GM21786 (cell line): ENCODE measurements around the gene TNNC1.

Source experiments
- ATAC-seq: cut with Tn5 transposase; IDR thresholded peaks from one replicate; pipeline ENCODE4 v1.9.1; 2021; ENCODE audit not compliant: unreplicated experiment

Gene TNNC1

DNA sequence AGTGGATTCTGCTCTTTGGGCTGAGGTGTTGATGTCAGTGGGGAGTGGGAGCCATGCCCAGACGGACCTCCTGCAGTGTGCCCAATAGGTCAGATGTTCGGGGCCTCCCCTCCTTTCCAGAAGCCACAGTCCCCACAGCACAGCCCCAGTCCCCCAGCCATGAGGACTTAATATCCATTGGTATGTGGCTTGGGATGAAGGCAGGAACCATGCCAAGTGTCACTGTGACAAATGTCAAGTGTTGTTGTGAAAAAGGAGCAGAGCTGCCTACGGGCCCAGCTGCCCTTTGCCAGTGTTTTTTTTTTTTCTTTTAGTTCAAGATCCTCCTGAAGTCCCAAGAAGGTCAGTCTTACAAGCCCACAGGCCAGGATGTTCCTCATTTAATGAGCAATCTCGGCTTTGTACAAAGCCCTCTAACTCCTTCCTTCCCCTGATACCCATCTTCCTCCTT lies 21.1 kb downstream of the TNNC1 start:
- ATAC-seq = no peak

DNA sequence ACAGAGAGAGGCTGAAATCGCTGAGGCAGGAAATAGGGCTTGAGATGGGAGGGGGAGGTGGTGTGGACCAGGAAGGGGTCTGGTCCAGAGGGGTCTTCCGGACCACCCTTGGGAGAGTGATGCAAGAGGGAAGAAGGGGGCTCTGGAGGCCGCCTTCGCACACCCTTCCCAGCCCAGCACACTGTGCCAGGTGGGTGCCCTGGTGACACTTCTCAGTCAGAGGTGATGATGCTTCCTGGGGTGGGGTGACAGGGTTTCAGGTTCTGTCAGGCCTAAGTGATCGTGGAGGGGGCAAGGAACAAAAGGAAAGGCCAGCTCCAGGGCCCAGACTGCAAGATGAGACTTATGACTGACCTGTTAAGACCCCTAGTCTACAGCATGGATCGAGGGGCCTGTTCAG lies 21.6 kb downstream of the TNNC1 start:
- no peak for ATAC-seq

DNA sequence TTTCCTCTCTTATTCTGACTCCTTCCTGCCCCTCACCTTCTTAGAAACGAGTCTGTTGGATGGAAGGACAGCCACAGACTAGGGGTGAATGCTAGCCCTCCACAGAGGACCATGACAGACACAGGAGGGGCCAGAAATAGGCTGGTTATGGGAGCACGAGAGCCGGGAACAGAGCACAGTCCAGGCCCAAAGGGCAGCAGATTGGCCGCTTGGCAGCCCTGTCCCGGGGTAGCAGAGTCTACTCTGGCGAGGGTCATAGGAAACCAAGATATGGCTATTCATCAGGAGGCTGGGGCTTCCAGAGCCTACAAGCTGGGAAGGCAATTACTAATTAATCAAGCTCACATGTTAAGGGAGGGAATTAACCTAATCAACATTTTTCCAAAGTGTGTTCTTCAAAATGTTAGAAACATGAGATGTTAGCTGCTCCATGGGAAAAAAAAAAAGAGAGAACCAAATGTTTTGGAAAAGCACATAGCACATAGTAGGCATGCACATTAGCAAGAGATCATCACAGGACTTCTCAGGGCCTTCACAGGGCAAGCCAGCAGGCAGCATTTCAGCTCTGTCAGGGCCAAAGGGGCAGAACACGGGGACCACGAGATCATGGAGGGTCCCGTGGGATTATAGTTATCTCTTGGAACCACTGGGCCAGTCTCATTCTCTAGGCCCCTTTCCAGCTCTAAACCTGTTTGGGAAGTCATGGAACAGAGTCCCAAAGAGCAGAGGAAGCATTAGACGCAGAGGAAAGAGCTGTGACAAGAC lies 22.2 kb downstream of the TNNC1 start:
- no peak for ATAC-seq

DNA sequence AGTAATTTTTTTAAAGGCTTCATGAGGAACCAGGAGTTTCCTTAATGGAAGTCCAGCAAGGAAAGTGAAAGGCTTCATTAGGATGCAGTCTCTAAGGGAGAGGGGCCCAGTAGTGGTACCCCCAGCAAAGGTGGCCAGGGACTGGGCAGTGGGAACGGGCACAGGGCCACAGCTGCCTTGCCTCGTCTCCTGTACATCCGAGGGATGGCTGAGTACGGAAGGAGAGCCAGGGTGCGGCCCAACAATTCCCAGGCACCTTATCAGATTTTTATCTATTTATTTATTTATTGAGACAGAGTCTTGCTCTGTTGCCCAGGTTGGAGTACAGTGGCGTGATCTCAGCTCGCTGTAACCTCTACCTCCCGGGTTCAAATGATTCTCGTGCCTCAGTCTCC lies 23.4 kb downstream of the TNNC1 start:
- no peak for ATAC-seq

DNA sequence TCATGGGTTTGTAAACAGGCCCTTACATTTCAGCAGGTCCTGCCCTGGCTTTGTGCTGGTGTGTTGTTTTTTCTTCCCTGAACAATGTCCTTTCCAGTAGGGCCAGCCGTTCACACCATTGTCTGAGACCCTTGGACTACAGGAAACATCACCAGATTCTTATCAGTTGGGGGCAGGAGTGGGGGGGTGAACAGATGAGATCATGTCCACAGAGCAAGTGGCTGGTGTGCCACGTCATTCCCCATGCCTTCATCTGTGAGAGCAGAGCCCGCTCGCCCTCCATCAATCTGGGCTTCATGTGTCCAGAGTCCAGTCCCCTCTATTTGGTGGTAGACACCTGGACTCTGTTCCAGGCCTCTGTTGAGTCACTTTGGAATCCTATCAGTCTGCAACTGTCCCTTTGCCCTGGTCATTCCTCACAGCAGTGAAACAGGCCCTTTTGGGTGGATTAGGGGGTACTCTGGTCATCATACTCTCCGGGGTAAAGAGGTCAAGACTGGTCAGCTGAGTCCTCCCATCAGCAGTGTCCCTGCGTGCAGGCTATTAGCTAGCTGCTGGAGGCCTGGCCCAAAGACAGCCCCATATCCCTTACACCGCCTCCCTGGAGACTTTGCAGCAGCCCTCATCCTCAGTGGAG lies 23.9 kb downstream of the TNNC1 start:
- no peak for ATAC-seq

DNA sequence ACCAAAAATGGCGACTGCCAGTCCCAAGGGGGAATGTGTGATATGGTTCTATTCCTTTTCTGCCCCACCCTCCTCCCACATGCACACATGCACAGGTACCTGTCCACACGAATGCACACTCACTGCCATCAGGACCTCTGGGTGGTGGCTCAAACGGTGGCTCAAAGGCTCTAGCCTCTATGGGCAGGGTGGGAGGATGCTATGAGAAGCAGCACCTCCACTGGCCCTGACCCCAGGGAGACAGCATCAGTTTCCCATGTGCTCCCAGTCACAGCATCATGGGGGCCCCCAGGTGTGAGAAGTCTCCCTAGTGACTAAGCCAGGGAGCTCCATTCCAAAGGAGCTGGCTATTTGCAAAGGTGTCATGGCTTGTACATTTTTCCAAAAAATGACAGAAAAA lies 24.8 kb downstream of the TNNC1 start:
- no peak for ATAC-seq

DNA sequence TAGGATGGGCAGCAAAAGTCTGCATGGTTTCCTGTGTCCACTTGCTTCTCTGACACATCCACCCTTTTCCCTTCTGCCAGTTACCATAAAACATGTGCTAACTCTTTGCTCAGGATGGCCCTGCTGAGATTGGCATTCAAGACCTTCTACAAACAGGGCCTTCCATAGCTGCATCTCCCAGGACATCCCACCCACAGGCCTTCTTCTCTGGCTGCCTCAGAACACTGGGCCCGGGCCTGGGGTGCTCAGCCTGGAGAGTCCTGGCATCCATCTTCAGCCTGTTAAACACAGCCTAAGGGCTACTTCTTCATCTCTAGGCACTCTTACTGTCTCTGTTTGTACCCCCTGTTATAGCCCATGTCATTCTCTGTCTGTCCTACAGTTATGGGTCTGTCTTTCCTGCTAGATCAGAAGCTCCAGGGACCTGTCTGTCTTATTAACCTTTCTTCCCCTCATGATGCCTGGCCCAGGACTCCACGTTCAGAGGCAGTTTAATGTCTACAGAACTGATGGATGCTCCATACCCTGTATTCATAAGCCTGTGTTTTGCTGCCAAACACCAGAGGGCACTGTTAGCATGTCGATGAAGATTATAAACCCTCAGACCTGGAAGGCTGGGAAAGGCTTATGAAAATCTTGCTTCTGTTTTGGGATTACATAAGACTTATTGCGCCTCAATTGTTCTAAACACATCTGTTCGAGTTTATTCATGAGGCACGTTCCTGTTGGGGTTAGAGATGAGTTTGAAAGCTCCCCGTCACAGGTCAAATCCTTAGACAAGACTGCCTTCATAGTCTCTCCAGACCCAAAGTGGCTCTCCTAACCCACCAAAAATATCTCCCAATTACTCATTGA lies 25.5 kb downstream of the TNNC1 start:
- ATAC-seq = no peak

DNA sequence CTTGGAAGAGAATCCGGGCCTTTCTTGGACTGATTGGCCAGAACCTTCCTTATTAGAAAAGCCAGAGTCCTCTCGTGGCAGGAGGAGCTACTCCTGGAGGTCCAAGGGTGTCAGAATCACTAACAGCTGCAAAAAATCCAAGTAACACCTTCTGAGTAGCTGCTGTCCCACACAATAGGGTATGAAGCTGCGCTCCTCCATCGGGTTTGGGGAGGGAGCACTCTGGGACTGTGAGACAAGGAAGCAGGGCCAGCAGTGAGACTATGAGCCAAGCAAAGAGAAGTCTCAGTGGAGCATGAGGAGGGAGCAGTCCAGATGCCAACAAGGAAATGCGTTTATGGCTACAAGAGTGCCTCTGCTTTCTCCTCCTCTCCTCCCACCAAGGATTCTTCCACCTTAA lies 30.7 kb downstream of the TNNC1 start:
- ATAC-seq = no peak

DNA sequence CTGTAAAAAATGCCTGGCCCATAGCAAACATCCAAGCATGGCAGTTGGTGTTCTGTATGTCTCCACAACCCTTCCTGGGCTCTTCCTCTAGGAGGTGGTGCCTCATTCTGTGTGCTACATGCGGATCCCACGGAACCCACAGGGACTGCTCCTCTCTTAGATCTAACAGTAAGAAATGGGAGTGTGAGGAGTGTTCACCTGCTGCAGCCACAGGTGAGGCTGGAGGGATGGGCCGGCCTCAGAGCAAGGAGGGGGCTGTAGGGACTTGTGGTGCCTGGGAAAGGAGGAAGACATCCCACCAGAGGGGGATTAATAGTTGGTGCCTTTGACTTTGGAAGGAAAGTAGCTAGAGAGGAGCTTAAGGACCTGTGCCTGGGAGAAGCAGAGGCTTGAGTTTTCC lies 31.2 kb downstream of the TNNC1 start:
- no peak for ATAC-seq

DNA sequence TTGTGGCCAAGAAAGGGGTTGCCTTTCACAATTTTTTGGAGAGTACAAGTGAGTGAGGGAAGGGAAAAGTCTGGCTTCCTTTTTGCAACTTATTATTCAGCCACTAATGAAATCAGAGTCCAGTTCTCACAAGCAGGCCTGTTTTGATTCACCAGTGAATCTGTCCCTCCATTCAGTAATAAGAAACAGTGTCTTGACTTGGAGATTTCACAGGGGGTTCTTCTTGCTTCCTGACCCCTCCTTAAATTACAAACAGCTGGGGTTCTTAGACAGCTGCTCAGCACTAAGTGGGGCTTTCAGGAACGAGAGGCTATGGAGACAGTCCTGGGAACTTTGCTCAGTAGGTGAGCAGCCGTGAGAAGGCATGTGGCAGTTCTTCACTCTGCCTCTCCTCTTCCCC lies 33.5 kb downstream of the TNNC1 start:
- no peak for ATAC-seq

DNA sequence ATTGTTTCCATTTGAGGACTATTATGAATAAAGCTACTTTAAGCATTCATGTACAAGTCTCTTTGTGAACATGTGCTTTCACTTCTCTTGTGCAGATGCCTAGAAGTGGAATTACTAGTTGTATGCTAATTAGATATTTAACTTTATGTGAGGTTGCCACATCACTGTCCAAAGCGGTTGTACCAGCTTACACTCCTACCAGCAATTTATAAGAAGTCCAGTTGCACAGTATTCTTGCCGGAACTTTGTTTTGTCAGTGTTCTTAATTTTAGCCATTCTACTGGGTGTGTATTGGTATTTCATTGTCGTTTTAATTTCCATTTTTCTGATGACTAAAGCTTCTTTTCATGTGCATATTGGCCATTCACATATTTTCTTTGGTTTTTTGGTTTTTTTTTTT lies 38.0 kb downstream of the TNNC1 start:
- ATAC-seq = no peak

DNA sequence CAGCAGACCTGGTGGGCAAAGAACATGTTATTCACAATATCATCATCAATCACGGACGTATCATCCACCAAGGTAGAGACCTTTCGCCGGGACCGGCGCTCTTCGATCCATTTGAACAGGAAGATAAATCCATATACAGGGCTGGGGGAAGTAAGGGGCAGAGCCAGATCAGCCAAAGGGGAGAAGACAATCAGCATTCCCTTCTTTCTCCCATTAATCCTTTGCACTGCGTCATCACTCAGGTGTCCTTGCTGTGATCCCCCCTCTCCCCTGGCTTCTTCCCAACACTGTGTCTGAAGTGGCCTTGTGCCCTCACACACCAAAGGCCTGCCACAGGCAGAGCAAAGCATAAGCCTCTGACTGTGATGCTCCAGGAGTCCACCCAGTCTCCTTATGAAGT lies 45.4 kb downstream of the TNNC1 start:
- ATAC-seq = no peak

DNA sequence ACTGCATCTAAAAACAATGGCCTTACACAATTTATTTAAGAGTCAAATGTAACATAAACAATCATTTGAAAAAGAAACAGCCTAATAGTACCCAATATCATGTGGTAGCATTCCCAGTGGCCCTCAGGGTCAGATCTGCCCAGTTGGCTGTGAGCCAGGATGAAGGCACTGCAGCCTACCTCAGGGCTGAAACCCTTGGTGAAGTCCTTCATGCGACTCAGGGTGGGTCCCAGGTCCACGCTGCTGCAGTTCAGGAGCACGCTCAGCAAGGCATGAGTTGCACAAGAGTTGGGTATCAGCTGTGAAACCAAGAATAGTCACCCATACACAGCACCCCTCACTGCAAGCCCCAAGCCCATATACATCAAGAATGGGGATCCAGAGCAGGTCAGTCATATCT lies 46.1 kb downstream of the TNNC1 start:
- ATAC-seq = no peak

DNA sequence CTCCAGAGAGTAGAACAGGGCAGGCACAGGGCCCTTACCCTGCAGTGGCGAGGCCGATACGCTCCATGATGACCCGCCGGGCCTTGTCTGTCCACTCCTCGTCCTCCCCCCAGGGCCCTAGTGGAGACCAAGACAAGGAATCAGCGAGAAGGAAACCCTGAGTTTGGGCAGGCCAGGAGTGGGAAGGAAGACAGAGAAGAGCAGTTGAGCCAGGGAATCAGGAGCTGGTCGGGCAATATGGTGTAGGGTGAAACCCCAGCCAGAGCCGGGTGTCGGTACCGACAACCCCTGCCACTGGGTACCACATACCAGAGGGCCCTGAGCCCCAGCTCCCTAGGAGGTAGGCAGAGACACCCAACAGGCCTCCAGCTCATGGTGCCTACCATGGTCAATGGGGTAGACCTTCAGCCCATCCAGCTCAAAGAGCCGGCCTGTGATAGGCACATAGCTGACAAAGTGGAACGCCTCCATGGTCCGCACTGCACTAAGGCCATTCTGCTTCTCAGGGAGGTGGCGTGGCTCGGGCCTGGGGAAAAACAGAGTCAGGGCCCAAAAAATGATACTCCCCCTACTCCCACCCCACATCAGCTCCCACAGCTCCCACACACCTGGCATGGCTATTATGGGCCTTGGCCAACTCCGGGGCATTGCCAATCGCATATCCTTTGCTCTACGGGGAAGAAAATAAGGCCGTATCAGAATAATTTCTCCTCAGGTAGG lies 46.9 kb downstream of the TNNC1 start:
- ATAC-seq = no peak

DNA sequence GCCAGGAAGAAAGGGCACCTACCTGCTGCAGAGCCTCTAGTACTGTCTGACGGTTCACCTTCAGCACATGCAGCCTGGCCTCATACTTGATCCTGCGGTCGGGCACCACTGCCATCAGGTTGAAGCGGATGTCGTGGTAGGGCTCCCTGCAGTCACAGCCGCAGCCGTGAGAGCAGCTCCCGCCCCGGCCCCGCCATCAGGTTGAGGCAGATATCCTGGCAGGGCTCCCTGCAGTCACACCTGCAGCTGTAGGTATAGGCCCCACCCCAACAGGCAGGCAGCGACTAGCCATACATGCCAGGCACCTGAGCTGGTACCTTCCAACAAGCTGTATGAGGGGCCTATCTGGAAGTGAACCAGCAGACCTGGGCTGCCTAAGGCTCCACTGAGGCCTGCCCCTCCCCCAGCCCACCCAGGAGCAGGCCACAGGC lies 47.6 kb downstream of the TNNC1 start:
- ATAC-seq = no peak

DNA sequence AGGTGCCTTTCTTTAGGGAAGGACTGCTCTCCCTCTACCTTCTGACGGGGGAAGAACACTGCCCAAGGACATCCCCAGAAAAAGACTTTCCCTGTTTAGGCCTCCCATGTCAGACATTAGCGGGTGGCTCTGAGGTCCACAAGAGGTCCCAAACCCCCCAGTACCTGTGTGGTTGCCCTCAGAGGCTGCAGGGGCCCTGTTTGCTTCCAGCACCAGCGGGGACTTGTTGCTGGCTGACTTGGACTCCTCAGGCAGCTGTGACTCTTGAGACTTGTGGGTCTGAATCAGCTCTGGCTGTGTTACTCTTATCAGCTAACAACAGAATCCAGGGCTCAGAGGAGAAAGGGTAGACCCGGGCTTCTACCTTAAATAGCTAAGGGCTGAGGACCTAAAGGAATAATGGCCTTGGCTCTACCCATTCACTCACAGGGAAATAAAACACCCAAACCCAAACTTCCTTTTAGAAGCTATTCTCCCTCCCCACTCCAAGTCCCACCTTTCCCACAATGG lies 48.2 kb downstream of the TNNC1 start:
- no peak for ATAC-seq

DNA sequence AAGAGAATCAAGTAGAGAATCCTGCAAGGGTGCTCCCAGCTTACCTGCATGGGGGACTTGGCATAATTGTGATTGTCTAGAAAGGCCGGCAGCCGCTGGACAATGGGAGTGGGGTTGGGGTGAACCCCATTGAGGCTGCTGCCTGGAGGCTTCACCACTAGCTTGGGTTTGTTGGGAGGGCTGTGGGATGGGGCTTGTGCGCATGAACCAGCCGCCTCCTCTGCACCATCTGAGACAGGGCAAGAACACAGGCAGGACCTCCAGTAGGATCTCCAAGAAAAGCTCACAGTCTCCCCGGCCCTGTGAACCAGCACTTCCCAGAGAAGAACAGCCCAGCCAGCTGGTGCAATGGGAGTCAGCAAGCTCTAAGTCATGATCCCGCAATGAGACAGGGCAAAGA lies 48.8 kb downstream of the TNNC1 start:
- no peak for ATAC-seq

DNA sequence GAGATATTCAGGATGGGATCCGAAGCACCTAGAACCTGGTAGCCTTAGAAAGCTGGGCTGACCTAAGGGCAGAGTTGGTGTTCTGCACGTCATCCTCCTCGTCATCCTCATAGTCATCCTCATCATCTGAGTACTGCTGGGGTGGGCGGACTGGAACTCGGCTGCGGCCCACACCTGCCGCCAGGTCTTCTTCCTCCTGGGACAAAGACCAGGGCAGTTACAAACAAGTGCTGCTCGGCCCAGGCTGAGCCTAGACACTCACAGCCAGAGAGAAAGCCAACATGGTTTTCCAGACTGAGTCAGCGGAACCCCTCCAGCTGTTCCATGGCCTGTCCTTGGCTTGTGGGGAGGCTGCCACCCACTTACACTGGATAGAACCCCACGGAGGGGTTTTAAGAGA lies 49.5 kb downstream of the TNNC1 start:
- ATAC-seq = no peak

DNA sequence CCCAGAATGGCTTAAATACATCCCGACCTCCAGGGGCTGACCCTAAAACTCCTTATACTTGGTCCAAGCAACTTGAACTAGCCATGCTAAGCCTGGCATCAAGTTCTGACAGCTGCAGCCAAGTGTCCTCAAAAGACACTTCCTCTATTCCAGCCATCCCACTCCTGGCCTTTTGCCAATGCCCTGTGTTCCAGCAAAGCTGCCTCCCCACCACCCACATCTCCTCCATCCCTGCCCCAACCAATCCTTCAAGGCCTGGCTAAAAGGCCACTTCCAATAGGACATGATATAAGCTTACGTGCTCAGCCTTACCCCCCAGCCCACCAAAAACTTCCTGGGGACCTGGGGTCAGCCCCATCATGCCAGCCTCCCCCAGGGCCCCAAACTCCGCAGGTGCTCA lies 49.9 kb downstream of the TNNC1 start:
- no peak for ATAC-seq

DNA sequence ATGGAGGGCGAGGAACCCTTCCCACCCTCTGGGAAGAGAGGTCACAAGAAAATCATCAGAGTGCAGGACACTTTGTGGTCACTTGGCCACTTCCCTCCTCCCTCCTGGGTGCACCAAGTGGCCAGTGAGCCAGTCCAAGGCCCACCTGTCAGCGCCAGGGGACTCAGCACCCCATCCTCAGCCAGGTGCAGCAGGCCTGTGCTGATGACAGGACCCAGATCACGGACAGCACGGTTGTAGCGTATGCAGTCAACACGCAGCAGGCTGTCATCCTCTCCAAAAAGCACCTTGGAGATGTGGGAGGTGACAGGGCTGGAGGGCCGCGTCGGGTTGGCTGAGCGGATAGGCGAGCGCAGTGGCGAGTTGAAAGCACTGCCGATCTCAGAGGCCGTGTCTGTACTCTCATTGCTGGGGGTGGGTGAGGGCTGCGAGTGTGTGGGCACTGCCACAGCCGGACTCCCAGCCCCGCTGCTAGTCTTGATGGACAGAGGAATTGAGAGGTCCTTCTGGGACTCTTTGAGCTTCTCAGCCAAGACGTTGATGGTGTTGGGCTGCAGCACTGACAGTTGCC lies 50.5 kb downstream of the TNNC1 start:
- no peak for ATAC-seq
